Endodermal cell (in vitro differentiated cells): ENCODE data around the gene ARMC2. TPM values are rescaled to one million over a fixed set of nuclear protein-coding genes. Genes with fewer than 3 reads are reported as not detected.

ENCODE experiments used
- DNase-seq: peaks from one replicate; pipeline ENCODE4 v3.0.0-alpha.2; 2017
- H3K27ac ChIP-seq: 2 replicates; pipeline ENCODE4 v1.5.1; 2013; ENCODE audit warnings: mild to moderate bottlenecking, low read depth, low read length, moderate library complexity
- H3K27me3 ChIP-seq: 2 replicates; pipeline ENCODE4 v1.6.1; 2013; ENCODE audit warnings: mild to moderate bottlenecking, low read length, moderate library complexity; ENCODE audit not compliant: insufficient read depth, control insufficient read depth, poor library complexity, severe bottlenecking
- H3K36me3 ChIP-seq: 2 replicates; pipeline ENCODE4 v1.7.0; 2013; ENCODE audit warnings: mild to moderate bottlenecking, low read length, moderate library complexity; ENCODE audit not compliant: control insufficient read depth, insufficient read depth
- H3K4me1 ChIP-seq: one replicate; pipeline ENCODE4 v1.7.0; 2013; ENCODE audit warnings: low read length; ENCODE audit not compliant: control insufficient read depth, insufficient read depth
- H3K4me3 ChIP-seq: 2 replicates; pipeline ENCODE4 v1.5.1; 2013; ENCODE audit warnings: mild to moderate bottlenecking, low read length, moderate library complexity
- H3K9ac ChIP-seq: 2 replicates; pipeline ENCODE4 v1.6.1; 2013; ENCODE audit warnings: mild to moderate bottlenecking, low read length, moderate library complexity; ENCODE audit not compliant: poor library complexity, severe bottlenecking; ENCODE audit errors: extremely low read depth
- H3K9me3 ChIP-seq: 2 replicates; pipeline ENCODE4 v1.6.1; 2013; ENCODE audit warnings: mild to moderate bottlenecking, low read length, moderate library complexity; ENCODE audit not compliant: control insufficient read depth
- H3K27ac Mint-ChIP-seq: 2 replicates; pipeline ENCODE4 v1.8.0; 2020; ENCODE audit warnings: mixed read lengths
- H3K27me3 Mint-ChIP-seq: 2 replicates; pipeline ENCODE4 v1.8.0; 2021; ENCODE audit warnings: mild to moderate bottlenecking, mixed read lengths; ENCODE audit not compliant: insufficient read depth
- H3K36me3 Mint-ChIP-seq: 2 replicates; pipeline ENCODE4 v1.8.0; 2020; ENCODE audit warnings: low read depth, mixed read lengths
- H3K4me1 Mint-ChIP-seq: 2 replicates; pipeline ENCODE4 v1.8.0; 2020; ENCODE audit warnings: mixed read lengths
- H3K4me3 Mint-ChIP-seq: 2 replicates; pipeline ENCODE4 v1.8.0; 2020; ENCODE audit warnings: mild to moderate bottlenecking, moderate library complexity, mixed read lengths
- H3K9me3 Mint-ChIP-seq: 2 replicates; pipeline ENCODE4 v1.8.0; 2020; ENCODE audit warnings: mild to moderate bottlenecking, mixed read lengths
- WGBS, 2 experiments: methylation state at CpG; one replicate each; pipeline versions ENCODE4 v1.1.5 to v1.1.7; 2013; ENCODE audit warnings: missing lambda C conversion rate in 2 of 2, mixed read lengths in 1 of 2; ENCODE audit not compliant: insufficient coverage in 1 of 2, insufficient read length in 1 of 2; 5-methylcytosine and 5-hydroxymethylcytosine counted together
- total RNA-seq, 2 donors: library from RNA; stranded (reverse); fragmentation: NEBNext Ultra II Directional in 1 of 2; extraction: Animal tissue kit (Norgen Biotek cat#: 25700) in 1 of 2; gene quantifications; 2 replicates in 1 of 2; 3 replicates in 1 of 2; pipeline ENCODE4 v1.2.1, GENCODE V29; 2021
- TF ChIP-seq, protein P1 (sequence below): fragments of 200-600 bp; sonication (generic); conservative IDR thresholded peaks from 2 replicates; pipeline ENCODE4 v1.5.0; 2021; ENCODE audit warnings: antibody characterized with exemption, mild to moderate bottlenecking

The ARMC2 gene
- total RNA-seq, 2 donors from 2014 or later: 7.1 to 8.3 TPM

- Histone ChIP-seq H3K9me3 (peaks cover 7% of the 10 kb centered on the region), H3K4me3 (no peak overlapping the region), H3K4me1 (peaks cover 4% of the 10 kb centered on the region), H3K27ac (no peak overlapping the region), H3K27me3 (no peaks in the 10 kb centered on the region), H3K9ac (no peak overlapping the region), H3K36me3 (no peaks in the 10 kb centered on the region)
- H3K27me3 Mint-ChIP-seq: peaks cover 1% of the 10 kb centered on the region
- H3K27ac Mint-ChIP-seq: no peak overlapping the region
- H3K9me3 Mint-ChIP-seq: peaks cover 2% of the 10 kb centered on the region
- peaks cover 4% of the 10 kb centered on the region for H3K36me3 Mint-ChIP-seq
- TF ChIP-seq, protein P1, sequence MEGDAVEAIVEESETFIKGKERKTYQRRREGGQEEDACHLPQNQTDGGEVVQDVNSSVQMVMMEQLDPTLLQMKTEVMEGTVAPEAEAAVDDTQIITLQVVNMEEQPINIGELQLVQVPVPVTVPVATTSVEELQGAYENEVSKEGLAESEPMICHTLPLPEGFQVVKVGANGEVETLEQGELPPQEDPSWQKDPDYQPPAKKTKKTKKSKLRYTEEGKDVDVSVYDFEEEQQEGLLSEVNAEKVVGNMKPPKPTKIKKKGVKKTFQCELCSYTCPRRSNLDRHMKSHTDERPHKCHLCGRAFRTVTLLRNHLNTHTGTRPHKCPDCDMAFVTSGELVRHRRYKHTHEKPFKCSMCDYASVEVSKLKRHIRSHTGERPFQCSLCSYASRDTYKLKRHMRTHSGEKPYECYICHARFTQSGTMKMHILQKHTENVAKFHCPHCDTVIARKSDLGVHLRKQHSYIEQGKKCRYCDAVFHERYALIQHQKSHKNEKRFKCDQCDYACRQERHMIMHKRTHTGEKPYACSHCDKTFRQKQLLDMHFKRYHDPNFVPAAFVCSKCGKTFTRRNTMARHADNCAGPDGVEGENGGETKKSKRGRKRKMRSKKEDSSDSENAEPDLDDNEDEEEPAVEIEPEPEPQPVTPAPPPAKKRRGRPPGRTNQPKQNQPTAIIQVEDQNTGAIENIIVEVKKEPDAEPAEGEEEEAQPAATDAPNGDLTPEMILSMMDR: no peak
- DNase-seq: no peak
- 98 to 100% methylated on average over 1 to 2 of the region's 2 CpGs for WGBS, 2 experiments
- no peak overlapping the region for H3K4me3 Mint-ChIP-seq
- H3K4me1 Mint-ChIP-seq: peaks cover 8% of the 10 kb centered on the region
Measured at GRCh38 chr6:108941859-108942258, 93.6 kb downstream of the ARMC2 start.

GRCh38 chr6:108942556-108943492, 94.6 kb downstream of the ARMC2 start:
- peaks cover 2% of the 10 kb centered on the region for H3K9me3 Mint-ChIP-seq
- no peak overlapping the region for H3K27ac Mint-ChIP-seq
- Histone ChIP-seq H3K27me3 (no peaks in the 10 kb centered on the region), H3K27ac (no peak overlapping the region), H3K9ac (no peak overlapping the region), H3K4me3 (no peak overlapping the region), H3K9me3 (peaks cover 7% of the 10 kb centered on the region), H3K36me3 (no peaks in the 10 kb centered on the region), H3K4me1 (peaks cover 4% of the 10 kb centered on the region)
- DNase-seq: no peak
- H3K36me3 Mint-ChIP-seq: peaks cover 4% of the 10 kb centered on the region
- no peak overlapping the region for H3K4me3 Mint-ChIP-seq
- peaks cover 2% of the 10 kb centered on the region for H3K27me3 Mint-ChIP-seq
- 90% methylated on average over 9 of the region's 9 CpGs; no CpG with 5 or more reads in 1 of the 2 experiments for WGBS, 2 experiments
- peaks cover 8% of the 10 kb centered on the region for H3K4me1 Mint-ChIP-seq
- TF ChIP-seq, protein P1: no peak

DNA sequence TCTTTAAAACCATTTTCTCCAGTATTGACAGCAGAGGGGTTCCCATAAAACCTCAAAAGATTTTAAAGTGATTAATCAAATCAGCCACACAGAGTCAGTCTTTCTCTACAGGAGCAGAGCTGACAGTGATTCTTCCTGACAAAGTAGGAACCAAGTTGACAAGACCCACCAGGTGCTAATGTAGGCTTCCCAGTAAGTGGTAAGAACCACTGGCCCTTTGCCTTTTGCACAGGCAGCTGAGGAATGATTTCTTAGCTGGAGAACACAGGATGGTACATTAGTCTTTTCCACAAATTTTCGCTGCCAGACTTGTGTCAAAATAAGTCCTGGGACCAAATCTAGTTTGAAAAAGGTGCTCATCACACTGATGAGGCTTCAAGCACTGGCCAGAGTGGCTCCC, 95.8 kb downstream of the ARMC2 start:
- Histone ChIP-seq H3K36me3 (no peaks in the 10 kb centered on the region), H3K27ac (no peak overlapping the region), H3K4me3 (no peak overlapping the region), H3K4me1 (peaks cover 4% of the 10 kb centered on the region), H3K9ac (no peak overlapping the region), H3K9me3 (peaks cover 6% of the 10 kb centered on the region), H3K27me3 (no peaks in the 10 kb centered on the region)
- Mint-ChIP-seq H3K4me1 (peaks cover 8% of the 10 kb centered on the region), H3K27me3 (peaks cover 2% of the 10 kb centered on the region), H3K9me3 (peaks cover 2% of the 10 kb centered on the region), H3K27ac (no peak overlapping the region), H3K4me3 (no peak overlapping the region), H3K36me3 (peaks cover 4% of the 10 kb centered on the region)
- DNase-seq: no peak
- 82 to 88% methylated on average over 1 of the region's 1 CpG for WGBS, 2 experiments
- TF ChIP-seq, protein P1: no peak
